NCI-H1694 treated with DMSO at 0.1 percent for 48 hours (cell line): ENCODE results near the gene NUSAP1.
"Not testable (repeated sequence)": the region's sequence is repeated elsewhere in the genome, so short reads cannot be mapped to it uniquely, and the experiment has no call there.

Experiments
- DNase-seq: peaks from one replicate; lab custom pipeline; 2025; lab: John Stamatoyannopoulos, UW

The NUSAP1 gene

GRCh38 chr15:41333026-41333562 lies 413 bp downstream of the NUSAP1 start:
- no peak for DNase-seq

DNA sequence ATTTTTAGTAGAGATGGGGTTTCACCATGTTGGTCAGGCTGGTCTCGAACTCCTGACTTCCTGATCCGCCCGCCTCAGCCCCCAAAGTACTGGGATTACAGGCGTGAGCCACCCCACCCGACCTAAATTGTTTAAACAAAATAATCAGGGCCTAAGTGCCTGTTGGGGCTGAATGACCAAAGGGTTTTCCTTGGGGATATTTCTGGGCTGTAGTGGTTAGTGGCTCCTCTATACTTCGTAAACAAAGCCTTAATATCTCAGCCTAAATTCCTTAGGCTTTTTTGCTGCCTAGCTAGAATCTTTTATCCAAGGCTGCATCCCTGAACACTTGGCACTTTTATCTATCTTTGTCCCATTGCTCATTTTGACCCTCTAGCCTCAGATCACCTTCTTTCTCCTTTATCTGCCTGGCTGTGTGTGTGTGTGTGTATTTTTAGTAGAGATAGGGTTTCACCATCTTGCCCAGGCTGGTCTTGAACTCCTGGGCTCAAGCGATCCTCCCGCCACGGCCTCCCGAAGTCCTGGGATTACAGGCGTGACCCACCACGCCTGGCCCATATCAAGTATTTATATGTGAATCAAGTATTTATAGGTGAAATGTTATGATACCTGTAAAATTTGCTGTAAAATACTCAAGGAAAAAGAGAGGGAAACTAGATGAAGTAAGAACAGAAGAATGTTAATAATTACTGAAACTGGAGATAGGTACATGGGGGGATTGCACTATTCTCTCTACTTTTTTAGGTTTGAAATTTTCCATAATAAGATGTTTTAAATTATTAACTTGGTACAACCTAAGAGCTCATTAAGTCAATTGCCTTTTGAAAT lies 1.8 kb downstream of the NUSAP1 start:
- no peak for DNase-seq

DNA sequence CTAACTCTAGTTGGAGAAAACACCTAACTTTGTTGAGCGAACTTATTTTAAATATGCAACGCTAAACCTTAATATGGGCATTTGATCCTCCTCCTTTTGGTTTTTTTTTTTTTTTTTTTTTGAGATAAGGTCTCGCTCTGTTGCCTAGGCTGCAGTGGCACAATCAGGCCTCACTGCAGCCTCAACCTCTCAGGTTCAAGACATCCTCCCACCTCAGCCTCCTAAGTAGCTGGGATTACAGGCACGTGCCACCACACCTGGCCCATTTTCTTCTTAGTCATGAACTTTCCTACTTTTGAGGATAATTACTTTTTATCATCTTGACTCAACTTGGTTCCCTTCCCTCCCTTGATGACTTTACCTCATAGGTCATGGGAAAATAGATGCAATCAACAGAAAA lies 3.9 kb downstream of the NUSAP1 start:
- DNase-seq, result no peak

DNA sequence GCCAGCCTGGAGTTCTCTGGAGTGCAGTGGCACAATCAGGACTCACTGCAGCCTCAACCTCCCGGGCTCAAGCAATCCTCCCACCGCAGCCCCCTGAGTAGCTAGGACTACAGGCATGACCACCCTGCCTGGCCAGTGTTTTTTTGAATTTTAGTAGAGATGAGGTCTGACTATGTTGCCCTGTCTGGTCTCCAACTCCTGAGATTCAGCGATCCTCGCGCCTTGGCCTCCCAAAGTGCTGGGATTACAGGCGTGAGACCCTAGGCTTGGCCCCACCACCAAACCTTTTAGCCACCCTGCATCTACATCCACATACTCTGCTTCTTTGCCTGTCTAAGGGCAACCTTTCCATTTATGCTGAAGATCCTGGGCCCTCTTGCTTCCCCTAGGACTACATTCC lies 4.4 kb downstream of the NUSAP1 start:
- no peak for DNase-seq

GRCh38 chr15:41337631-41338522 lies 5.2 kb downstream of the NUSAP1 start:
- no peak for DNase-seq

DNA sequence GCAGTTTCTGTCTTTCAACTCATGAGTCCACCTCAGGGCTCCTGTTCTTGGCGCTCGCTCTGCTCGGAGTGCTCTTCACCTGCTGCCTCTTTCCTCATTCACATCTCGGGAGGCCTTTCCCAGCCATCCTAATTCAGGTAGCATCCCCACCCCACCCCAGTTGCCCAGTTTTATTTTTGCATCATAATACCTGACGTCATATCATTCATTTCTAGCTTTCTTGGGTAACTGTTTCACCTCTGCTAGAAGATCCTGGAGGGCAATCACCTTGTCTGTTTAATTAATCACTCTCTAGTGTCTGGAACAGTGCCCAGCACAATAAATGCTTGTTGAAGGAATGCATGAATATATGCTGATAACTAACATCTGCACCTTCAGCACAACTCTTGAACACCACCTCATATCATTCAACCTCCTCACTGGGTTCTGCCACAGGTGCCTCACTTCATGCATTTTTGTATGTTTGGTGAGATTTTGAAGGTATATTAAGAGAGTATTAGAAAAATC lies 7.6 kb downstream of the NUSAP1 start:
- no peak for DNase-seq

GRCh38 chr15:41341519-41341918 lies 8.8 kb downstream of the NUSAP1 start:
- DNase-seq, result no peak

GRCh38 chr15:41347236-41347635 lies 14.6 kb downstream of the NUSAP1 start:
- DNase-seq, result no peak

- no peak for DNase-seq
These were observed 17.5 kb downstream of the NUSAP1 start for GRCh38 chr15:41350057-41350717.

DNA sequence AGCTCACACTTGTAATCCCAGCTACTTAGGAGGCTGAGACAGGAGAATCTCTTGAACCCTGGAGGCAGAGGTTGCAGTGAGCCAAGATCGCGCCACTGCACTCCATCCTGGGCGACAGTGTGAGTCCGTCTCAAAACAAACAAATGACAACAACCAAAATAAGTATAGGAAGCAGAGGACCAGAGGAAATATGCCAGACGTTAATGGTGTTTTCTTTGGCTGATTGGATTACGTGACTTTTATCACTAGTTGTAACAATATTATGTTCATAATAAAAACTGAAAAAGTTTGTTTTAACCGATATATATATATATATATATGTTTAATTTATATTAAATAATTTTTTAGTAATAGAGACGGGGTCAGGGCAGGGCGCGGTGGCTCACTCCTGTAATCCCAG lies 21.7 kb downstream of the NUSAP1 start:
- no peak for DNase-seq

DNA sequence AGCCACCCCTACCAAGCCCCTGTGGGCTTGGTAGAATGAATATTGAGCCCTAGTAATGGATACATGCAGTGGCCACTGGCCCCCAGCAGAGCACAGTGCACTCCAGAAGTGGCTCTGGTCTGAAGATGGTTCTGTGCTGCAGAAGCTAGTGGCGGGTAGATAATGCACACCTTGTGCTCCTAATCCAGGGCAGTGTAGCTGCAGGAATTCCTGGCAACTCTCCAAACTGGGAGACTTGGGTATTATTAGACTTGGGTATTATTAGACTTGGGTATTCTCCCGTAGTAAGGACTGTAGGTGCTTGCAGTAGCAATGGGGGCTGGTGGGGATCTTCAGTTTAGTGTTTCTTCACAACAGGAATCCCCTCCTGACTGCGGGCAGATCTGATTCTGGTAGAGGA lies 34.7 kb downstream of the NUSAP1 start:
- DNase-seq, result no peak

- DNase-seq, result no peak
These were observed 45.3 kb downstream of the NUSAP1 start for GRCh38 chr15:41377978-41378377.

GRCh38 chr15:41383974-41384749 lies 51.5 kb downstream of the NUSAP1 start:
- DNase-seq, result not testable (repeated sequence)

- DNase-seq, result no peak
These were observed 55.0 kb downstream of the NUSAP1 start for GRCh38 chr15:41387646-41388045.

- no peak for DNase-seq
These were observed 60.0 kb downstream of the NUSAP1 start for GRCh38 chr15:41392659-41393058.

GRCh38 chr15:41394924-41395323 lies 62.2 kb downstream of the NUSAP1 start:
- no peak for DNase-seq

- DNase-seq, result no peak
These were observed 63.4 kb downstream of the NUSAP1 start for GRCh38 chr15:41396111-41396510.

DNA sequence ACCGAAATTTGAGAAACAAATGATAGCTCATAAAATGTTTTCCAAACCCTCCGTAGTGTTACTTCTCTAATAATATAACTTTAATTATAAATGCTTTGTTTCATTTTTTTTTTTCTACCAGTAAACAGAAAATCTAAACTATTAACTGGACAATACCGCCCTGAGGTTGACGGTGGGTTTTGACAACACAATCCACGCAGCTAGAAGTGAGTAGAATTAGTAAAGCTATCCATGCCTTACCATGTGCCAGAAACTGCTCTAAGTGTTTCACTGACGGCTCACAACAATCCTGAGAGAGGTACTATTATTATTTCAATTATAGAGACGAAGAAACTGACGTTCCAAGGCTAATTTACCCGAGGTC lies 69.2 kb downstream of the NUSAP1 start:
- DNase-seq, result no peak

DNA sequence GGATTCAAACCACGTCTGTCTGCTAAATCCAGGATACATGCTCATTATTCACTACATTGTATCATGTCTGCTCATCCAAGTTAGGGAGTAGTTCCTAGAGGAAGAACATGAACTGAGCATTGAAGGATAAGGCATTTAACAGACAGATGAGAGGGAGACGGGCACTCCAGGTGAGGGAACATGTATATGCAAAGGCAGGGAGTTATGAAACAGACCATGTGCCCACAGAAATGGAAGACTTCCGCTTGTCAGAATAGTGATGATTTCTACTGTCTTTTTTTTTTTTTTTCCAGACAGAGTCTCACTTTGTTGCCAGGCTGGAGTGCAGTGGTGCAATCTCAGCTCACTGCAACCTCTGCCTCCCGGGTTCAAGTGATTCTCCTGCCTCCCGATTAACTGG lies 74.7 kb downstream of the NUSAP1 start:
- no peak for DNase-seq

DNA sequence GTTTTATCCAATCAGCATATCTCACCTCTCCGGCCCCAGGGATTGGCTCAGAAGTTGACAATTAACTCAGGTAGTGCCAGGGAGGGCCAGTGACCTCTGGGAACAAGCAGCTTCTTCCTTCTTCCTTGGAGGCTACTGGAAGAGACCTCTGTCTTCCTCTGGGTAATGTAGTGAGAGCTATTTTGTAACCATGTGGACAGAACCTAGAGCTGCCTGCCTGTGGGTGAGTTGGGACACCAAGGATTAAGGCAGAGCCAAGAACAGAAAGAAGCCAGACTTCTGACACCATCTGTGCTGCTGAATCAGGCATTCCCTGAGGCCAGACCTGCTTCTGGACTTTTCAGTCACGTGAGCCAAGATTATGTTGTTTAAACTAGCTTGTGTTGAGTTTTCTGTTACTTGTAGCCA lies 75.6 kb downstream of the NUSAP1 start:
- no peak for DNase-seq

DNA sequence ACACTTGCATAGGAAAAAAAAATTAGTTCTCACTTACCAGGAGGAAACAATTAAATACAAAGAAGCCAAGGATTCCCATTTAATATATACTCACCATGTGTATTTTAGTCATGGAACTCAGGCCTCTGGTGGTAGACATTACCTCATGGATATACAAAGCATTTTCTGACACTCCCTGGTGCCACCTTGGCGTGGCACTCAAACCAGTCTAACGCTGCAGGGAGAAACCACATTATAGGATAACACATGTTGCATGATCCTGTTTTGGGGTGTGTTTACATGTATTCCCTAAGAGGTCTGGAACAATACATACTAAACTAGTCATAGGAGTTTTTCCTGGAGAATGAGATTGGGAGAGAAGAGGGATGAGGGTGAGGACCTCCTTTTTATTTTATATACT lies 78.3 kb downstream of the NUSAP1 start:
- no peak for DNase-seq
